Measurements from ENCODE around the gene EXOC3L4.

The EXOC3L4 gene

DNA sequence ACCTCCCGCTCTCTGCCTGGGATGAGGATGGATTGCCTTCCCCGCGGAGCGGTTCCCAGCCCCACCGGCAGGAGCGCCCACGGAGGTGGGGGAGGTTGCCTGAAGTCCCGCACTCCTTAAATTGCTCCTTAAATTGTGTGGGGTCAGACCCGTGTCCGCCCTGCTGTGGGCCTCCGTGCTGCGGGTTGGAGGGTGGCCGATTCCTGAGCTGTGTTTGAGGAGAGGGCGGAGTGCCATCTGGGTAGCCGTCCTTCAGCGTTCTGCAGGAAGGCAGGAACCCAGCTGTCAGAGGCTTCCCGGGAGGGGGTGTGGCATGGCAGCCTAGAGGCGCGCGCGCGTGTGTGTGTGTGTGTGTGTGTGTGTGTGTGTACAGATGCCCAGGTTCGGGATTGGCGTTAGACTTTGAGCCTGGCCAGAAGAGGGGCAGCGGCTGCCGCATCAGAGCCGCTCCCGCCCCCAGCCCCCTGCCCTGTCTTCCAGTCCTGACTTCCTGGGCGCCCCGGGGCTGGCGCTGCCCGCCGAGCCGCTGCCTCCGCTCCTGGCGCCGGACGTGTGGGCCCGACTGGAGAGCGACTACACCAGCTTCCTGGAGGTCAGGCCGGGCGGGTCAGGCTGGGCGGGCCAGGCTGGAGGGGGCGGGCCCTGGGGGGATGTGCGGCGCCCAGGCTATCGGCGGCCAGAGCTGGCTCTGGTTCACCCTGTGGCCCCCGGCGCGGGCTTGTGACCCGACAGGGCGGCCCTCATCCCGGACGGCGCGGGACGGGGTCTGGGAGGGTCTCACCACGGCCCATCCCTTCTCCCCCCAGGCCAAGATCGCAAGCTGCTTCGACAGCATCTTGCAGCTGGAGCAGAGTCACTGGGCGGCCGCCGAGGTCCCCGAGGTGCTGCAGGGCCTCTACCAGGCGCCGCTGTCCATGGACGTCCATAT is 9.2 kb downstream of the EXOC3L4 start:
- no peak overlapping the region for H3K27ac Mint-ChIP-seq
- H3K36me3 Mint-ChIP-seq = no peaks in the 10 kb centered on the region
- no peak for DNase-seq
- peaks cover 74% of the 10 kb centered on the region for H3K27me3 Mint-ChIP-seq
- H3K4me1 Mint-ChIP-seq = peaks cover 9% of the 10 kb centered on the region
- CTCF ChIA-PET = interaction anchor here (0.6 to 5.8 kb wide), 9 partner anchors 12 to 188 kb away, joined by 3 to 48 read pairs (median 4); no protein-coding TSS in a partner anchor
- H3K9me3 Mint-ChIP-seq = no peaks in the 10 kb centered on the region
- H3K4me3 Mint-ChIP-seq = no peak overlapping the region

DNA sequence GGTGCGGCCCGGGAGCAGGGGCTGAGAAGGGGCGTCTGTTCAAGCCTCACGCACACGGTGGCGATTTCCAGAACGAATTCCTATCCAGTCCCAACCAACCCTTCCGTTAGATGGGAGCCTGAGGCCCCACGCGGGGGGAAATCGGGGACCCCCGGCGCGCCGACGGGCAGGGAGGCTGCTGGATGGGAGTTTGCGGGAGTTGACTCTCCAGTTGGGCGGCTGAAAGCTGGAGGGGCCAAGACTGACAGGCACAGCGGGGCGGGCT is 9.8 kb downstream of the EXOC3L4 start:
- Mint-ChIP-seq H3K27me3 (peaks cover 74% of the 10 kb centered on the region), H3K36me3 (no peaks in the 10 kb centered on the region), H3K9me3 (no peaks in the 10 kb centered on the region), H3K27ac (no peak overlapping the region), H3K4me3 (no peak overlapping the region), H3K4me1 (peaks cover 9% of the 10 kb centered on the region)
- DNase-seq = no peak
- CTCF ChIA-PET = interaction anchor here (0.6 to 5.8 kb wide), 22 partner anchors 9 to 443 kb away, joined by 3 to 48 read pairs (median 4); partner anchors contain the start of gene EXOC3L4

DNA sequence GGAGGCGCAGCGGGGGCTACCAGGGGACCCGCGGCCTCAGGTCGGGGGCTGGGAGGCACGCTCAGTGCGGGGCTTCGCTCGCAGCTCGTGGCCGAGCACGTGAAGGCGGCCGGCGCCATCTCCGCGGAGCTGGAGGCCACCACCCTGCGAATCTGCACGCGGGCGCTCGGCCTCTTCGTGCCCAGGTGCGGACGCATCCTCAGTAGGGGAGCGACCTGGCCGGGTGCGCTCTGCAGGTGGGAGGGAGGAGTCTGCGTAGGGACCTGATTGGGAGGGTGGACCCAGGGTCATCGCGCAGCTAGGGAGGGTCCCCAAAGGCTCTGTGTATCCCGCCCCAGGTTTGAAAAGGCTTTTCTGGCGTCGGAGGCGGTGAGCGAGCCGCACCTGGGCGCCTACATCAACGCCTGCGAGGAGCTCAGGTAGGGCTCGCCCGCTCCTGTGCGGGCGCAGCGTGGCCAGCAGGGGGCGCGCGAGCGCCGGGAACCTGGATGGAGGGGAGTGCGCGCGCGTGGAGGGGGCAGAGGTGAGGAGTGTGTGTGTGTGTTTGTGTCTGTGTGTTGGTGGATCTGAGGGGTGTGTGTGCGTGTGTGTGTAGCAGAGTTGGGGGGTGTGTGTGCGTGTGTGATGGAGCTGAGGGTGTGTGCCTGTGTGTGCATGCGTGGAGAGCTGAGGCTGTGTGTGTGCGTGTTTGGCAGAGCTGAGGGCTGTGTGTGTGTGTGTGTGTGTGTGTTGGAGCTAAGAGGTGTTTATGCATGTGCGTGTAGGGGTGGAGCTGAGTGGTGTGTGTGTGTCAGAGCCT is 10.3 kb downstream of the EXOC3L4 start:
- H3K4me3 Mint-ChIP-seq = no peak overlapping the region
- CTCF ChIA-PET = interaction anchor here (0.6 to 5.8 kb wide), 29 partner anchors 9 to 443 kb away, joined by 3 to 48 read pairs (median 4); partner anchors contain the start of gene EXOC3L4
- no peaks in the 10 kb centered on the region for H3K36me3 Mint-ChIP-seq
- H3K4me1 Mint-ChIP-seq = peaks cover 9% of the 10 kb centered on the region
- no peak overlapping the region for H3K27ac Mint-ChIP-seq
- H3K9me3 Mint-ChIP-seq = no peaks in the 10 kb centered on the region
- peaks cover 73% of the 10 kb centered on the region for H3K27me3 Mint-ChIP-seq
- peak; percentile 75 for DNase-seq

- peaks cover 69% of the 10 kb centered on the region for H3K27me3 Mint-ChIP-seq
- H3K27ac Mint-ChIP-seq = no peak overlapping the region
- DNase-seq = peak; percentile 51
These were observed 11.1 kb downstream of the EXOC3L4 start for GRCh38 chr14:103105580-103106150.

GRCh38 chr14:103107455-103107854 is 12.9 kb downstream of the EXOC3L4 start:
- no peak for DNase-seq
- Mint-ChIP-seq H3K27ac (no peak overlapping the region), H3K27me3 (peaks cover 57% of the 10 kb centered on the region), H3K4me1 (peaks cover 11% of the 10 kb centered on the region), H3K4me3 (no peak overlapping the region), H3K9me3 (no peaks in the 10 kb centered on the region), H3K36me3 (no peaks in the 10 kb centered on the region)
- CTCF ChIA-PET = interaction anchor here (3.2 to 5.8 kb wide), 2 partner anchors 12 to 184 kb away, joined by 30 to 48 read pairs; partner anchors contain the start of gene EXOC3L4

More at GRCh38 chr14:103105580-103106150, 11.1 kb downstream of the EXOC3L4 start:
- Mint-ChIP-seq H3K4me3 (no peak overlapping the region), H3K9me3 (no peaks in the 10 kb centered on the region), H3K36me3 (no peaks in the 10 kb centered on the region), H3K4me1 (peaks cover 9% of the 10 kb centered on the region)
- CTCF ChIA-PET = interaction anchor here (0.8 to 5.8 kb wide), 19 partner anchors 10 to 411 kb away, joined by 3 to 48 read pairs (median 4); partner anchors contain the start of gene EXOC3L4

- no peak for DNase-seq
- Mint-ChIP-seq H3K36me3 (no peaks in the 10 kb centered on the region), H3K9me3 (no peaks in the 10 kb centered on the region), H3K27me3 (peaks cover 50% of the 10 kb centered on the region), H3K4me3 (no peak overlapping the region), H3K4me1 (peaks cover 11% of the 10 kb centered on the region), H3K27ac (no peak overlapping the region)
- CTCF ChIA-PET = no interaction called here
These were observed 13.6 kb downstream of the EXOC3L4 start for GRCh38 chr14:103107941-103108748.

DNA sequence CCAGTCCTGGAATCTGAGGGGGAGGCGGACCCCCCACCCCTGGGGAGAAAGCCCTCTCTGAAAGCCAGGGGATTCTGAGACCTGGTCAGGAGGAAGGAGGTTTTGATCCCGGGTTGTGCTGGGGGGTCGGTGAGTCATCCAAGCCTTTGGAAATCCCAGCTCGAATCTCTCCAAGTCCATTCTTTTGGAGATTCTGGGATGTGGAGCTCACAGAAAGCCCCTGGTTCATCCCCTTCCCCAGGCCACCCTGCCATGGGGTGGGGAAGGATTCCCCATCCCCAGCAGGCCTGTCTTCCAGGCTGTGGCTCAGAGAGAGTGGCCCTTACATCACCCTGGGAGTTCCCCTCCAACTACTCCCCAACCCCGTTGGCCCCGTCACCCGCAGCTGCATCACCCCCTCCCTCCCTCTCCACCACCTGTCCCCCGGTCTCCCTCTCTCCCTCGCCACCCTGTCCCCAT is 14.3 kb downstream of the EXOC3L4 start:
- Mint-ChIP-seq H3K27ac (no peak overlapping the region), H3K27me3 (peaks cover 43% of the 10 kb centered on the region)
- CTCF ChIA-PET = no interaction called here

DNA sequence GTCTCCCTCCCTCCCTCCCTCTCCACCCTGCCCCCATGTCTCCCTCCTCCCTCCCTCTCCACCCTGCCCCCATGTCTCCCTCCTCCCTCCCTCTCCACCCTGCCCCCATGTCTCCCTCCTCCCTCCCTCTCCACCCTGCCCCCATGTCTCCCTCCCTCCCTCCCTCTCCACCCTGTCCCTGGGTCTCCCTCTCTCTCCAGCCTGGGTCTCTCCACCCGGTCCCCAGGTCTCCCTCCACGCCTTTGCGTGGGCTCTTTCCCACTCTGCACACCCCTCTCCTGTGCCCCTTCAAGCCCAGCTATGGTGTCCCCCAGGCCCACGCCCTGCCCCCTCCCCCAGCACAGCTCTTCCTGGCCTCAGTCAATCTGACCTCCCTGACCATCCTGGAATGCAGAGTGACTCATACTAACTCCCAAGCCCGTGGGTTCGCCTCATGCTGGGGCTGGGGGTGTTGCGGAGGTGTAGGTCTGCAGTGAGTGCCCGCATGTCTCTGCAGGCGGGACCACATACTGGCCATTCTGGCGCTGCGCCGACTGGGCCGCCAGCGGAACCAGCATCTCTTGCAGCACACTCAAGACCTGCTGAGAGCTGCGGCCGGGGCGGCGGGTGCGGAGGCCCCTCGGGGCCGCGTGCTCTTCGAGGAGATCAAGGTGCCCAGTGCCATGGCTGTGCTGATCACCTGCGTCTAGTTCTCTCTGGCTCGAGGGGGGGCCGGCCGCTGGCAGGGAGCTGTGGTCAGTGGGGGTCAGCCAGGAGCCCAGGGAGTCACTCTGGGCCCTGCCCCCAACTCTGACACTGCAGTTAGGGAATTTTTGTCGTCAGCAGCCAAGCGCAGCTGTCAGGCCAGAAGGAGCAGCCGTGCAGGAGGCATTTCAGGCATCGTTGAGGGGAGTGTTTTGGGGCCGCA is 15.3 kb downstream of the EXOC3L4 start:
- CTCF ChIA-PET = no interaction called here
- Mint-ChIP-seq H3K4me3 (no peak overlapping the region), H3K36me3 (no peaks in the 10 kb centered on the region), H3K9me3 (no peaks in the 10 kb centered on the region), H3K27ac (no peak overlapping the region), H3K4me1 (peaks cover 7% of the 10 kb centered on the region), H3K27me3 (peaks cover 33% of the 10 kb centered on the region)
- no peak for DNase-seq

More for the DNA sequence above, 14.3 kb downstream of the EXOC3L4 start:
- Mint-ChIP-seq H3K4me1 (peaks cover 8% of the 10 kb centered on the region), H3K36me3 (no peaks in the 10 kb centered on the region), H3K9me3 (no peaks in the 10 kb centered on the region), H3K4me3 (no peak overlapping the region)
- DNase-seq = no peak

GRCh38 chr14:103110681-103111231 is 16.2 kb downstream of the EXOC3L4 start:
- CTCF ChIA-PET = no interaction called here
- DNase-seq = no peak
- Mint-ChIP-seq H3K4me3 (no peak overlapping the region), H3K4me1 (peaks cover 6% of the 10 kb centered on the region), H3K27ac (peak overlapping the region; percentile 65), H3K27me3 (peaks cover 24% of the 10 kb centered on the region), H3K36me3 (no peaks in the 10 kb centered on the region), H3K9me3 (no peaks in the 10 kb centered on the region)

GRCh38 chr14:103111232-103111868 is 16.8 kb downstream of the EXOC3L4 start:
- no peaks in the 10 kb centered on the region for H3K9me3 Mint-ChIP-seq
- H3K27ac Mint-ChIP-seq = no peak overlapping the region
- CTCF ChIA-PET = no interaction called here
- no peak overlapping the region for H3K4me3 Mint-ChIP-seq
- DNase-seq = no peak
- H3K36me3 Mint-ChIP-seq = no peaks in the 10 kb centered on the region
- H3K4me1 Mint-ChIP-seq = peaks cover 9% of the 10 kb centered on the region
- peaks cover 18% of the 10 kb centered on the region for H3K27me3 Mint-ChIP-seq

DNA sequence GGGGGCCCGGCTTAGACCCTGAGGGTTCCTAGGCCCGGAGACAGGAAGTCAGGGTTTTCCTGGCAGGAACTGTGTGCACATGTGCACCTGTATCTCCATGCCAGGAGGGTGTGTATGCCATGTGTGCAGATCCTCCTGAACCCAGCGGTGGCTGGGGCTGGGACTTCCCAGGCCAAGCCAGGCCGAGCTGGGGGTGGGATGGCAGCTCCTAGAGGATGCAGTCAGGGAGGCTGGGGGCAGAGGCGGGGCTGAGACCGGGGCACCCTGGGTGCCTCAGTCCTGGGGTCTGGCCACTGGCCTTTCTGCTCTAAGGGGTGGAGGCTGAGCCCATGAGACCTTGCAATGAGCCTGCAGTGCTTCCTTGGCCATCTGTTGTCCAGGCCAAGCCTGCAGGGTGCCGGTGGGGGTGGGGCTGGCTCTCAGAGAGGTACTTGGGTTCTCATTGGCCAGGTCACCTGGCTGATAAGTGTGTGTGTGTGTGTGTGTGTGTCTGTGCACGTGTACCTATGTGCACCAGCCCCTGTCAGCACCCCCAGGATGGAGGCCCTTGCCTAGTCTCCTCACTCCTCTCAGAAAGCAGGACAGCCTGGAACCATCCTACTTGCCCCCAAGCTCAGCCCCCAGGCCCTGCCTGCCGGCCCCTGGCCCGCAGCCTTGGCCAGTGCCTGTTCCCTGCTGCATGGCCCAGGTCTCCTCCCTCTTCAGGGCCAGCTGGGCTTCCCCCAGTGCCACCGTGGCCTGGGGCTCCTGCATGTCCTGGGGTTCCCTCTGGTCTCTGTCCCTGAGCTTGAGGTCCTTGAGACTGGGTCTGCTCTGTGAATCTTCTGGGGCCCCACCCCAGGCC is 18.1 kb downstream of the EXOC3L4 start:
- H3K27me3 Mint-ChIP-seq = peaks cover 8% of the 10 kb centered on the region
- H3K4me3 Mint-ChIP-seq = no peak overlapping the region
- CTCF ChIA-PET = no interaction called here
- H3K36me3 Mint-ChIP-seq = no peaks in the 10 kb centered on the region
- H3K27ac Mint-ChIP-seq = no peak overlapping the region
- H3K4me1 Mint-ChIP-seq = peaks cover 9% of the 10 kb centered on the region
- DNase-seq = no peak
- no peaks in the 10 kb centered on the region for H3K9me3 Mint-ChIP-seq

All from activated naive CD4-positive, alpha-beta T cell treated with anti-CD3 and anti-CD28 coated beads, Interleukin-2, amount 10 ng/mL, durations not matched to agents 7 days and 5 days (primary cell).